Lower leg skin (tissue), 4 donors: ENCODE results near the gene NOSIP. TPM values are rescaled to one million over a fixed set of nuclear protein-coding genes. Genes with fewer than 3 reads are reported as not detected.
A peak's percentile ranks its signal among the peaks of the same experiment; 100 is the strongest.

Experiments
- DNase-seq, 2 donors: peaks; one replicate each; pipeline ENCODE4 v3.0.0-alpha.2; 2019; ENCODE audit warnings: low spot score in 2 of 2
- H3K4me3 ChIP-seq: fragments of 200-600 bp; sonication (generic); 2 replicates; pipeline ENCODE4 v1.5.1; 2017; ENCODE audit warnings: mild to moderate bottlenecking, low read depth; ENCODE audit not compliant: poor library complexity, severe bottlenecking
- CTCF ChIP-seq, 3 donors: fragments of 450-650 bp; IDR thresholded peaks; one replicate each; pipeline ENCODE4 v1.5.1; 2016; ENCODE audit warnings: antibody characterized with exemption in 3 of 3, mild to moderate bottlenecking in 3 of 3, moderate library complexity in 2 of 3
- POLR2A ChIP-seq, 2 donors: fragments of 450-650 bp; IDR thresholded peaks; one replicate each; pipeline ENCODE4 v1.6.1; 2016 to 2017; ENCODE audit warnings: antibody characterized with exemption in 2 of 2, mild to moderate bottlenecking in 1 of 2, moderate library complexity in 1 of 2
- WGBS, 2 donors: methylation state at CpG; one replicate each; pipeline ENCODE4 v1.1.5; 2018; 5-methylcytosine and 5-hydroxymethylcytosine counted together
- intact Hi-C: fragments of 100-400 bp; cut with DNase I; formaldehyde crosslinking; loops from one replicate; pipeline ENCODE4 v1.15.0; 2023; ENCODE audit warnings: low total_unique reads
- total RNA-seq, 4 donors: library from RNA; depleted of rRNA; stranded (reverse); fragments of >200 nt; gene quantifications; one replicate each; pipeline ENCODE4 v1.1.0, GENCODE V29; 2016

Gene NOSIP
- total RNA-seq, 4 donors from 2014 or later: 62.0 to 84.8 (median 66.8) TPM

GRCh38 chr19:49513746-49514118 is 66.6 kb downstream of the NOSIP start:
- intact Hi-C loops: no loop called here
- TF ChIP-seq CTCF (IDR thresholded peaks at IDR 0.05): no peak
- no peak for DNase-seq
- peak overlapping the region; percentile 60 for H3K4me3 ChIP-seq
- WGBS, 2 donors: 29 to 36% methylated on average over 12 of the region's 12 CpGs

- 1% methylated on average over 36 to 39 of the region's 50 CpGs for WGBS, 2 donors
- H3K4me3 ChIP-seq: peak overlapping the region; percentile 60
- intact Hi-C loops: no loop called here
- peak; percentile 46 to 93 for DNase-seq
- TF ChIP-seq CTCF (IDR thresholded peaks at IDR 0.05): no peak
- no peak for TF ChIP-seq POLR2A (IDR thresholded peaks at IDR 0.05)
Measured at GRCh38 chr19:49512970-49513745, 67.2 kb downstream of the NOSIP start.

GRCh38 chr19:49507803-49508494 is 72.4 kb downstream of the NOSIP start:
- no peak for TF ChIP-seq CTCF (IDR thresholded peaks at IDR 0.05)
- TF ChIP-seq POLR2A (IDR thresholded peaks at IDR 0.05): no peak
- no peak for DNase-seq
- WGBS, 2 donors: 80 to 84% methylated on average over 12 of the region's 12 CpGs
- intact Hi-C loops: no loop called here
- no peak overlapping the region for H3K4me3 ChIP-seq

- whole genome bisulfite sequencing, 2 donors: 33% methylated on average over 8 of the region's 8 CpGs
- no peak overlapping the region for H3K4me3 ChIP-seq
- intact Hi-C loops: no loop called here
- TF ChIP-seq POLR2A (IDR thresholded peaks at IDR 0.05) (no peak), CTCF (IDR thresholded peaks at IDR 0.05) (peak in 1 of 3 donors; percentile 24)
- no peak for DNase-seq
Measured at GRCh38 chr19:49506575-49507105, 73.7 kb downstream of the NOSIP start.

Other genes with a start within 250 kb of the NOSIP start
- 1 to 10 TPM; 2.6 to 8.5 (median 5.9) TPM for gene CD37, start 245.2 kb downstream of the NOSIP start, total RNA-seq
- gene TEAD2, start 218.1 kb downstream of the NOSIP start, total RNA-seq: 10 to 100 TPM in 2 of 4 donors, 1 to 10 TPM in 2; 1.3 to 17.6 (median 9.8) TPM
- gene DKKL1, start 216.7 kb downstream of the NOSIP start, total RNA-seq: 1 to 10 TPM in 1 of 4 donors, not detected in 3; 3.0 TPM
- gene KASH5, start 192.3 kb downstream of the NOSIP start, total RNA-seq: not detected
- gene PTH2, start 157.1 kb downstream of the NOSIP start, total RNA-seq: not detected
- not detected for gene GFY, start 155.2 kb downstream of the NOSIP start, total RNA-seq
- 1 to 10 TPM in 2 of 4 donors, under 1 TPM in 2; 0.38 to 1.4 (median 0.97) TPM for gene SLC17A7, start 139.0 kb downstream of the NOSIP start, total RNA-seq
- gene PIH1D1, start 128.7 kb downstream of the NOSIP start, total RNA-seq: 100 to 1,000 TPM in 3 of 4 donors, 10 to 100 TPM in 1; 79.6 to 144 (median 118) TPM
- 10 to 100 TPM; 26.6 to 47.2 (median 42.6) TPM for gene ALDH16A1, start 127.3 kb downstream of the NOSIP start, total RNA-seq
- gene FLT3LG, start 106.3 kb downstream of the NOSIP start, total RNA-seq: 1 to 10 TPM; 2.8 to 6.0 (median 4.4) TPM
- gene RPL13A, start 92.9 kb downstream of the NOSIP start, total RNA-seq: 1,000 to 10,000 TPM; 3,727 to 4,286 (median 3,958) TPM
- 1,000 to 10,000 TPM; 4,267 to 5,958 (median 4,793) TPM for gene RPS11, start 84.1 kb downstream of the NOSIP start, total RNA-seq
- 100 to 1,000 TPM; 130 to 198 (median 146) TPM for gene FCGRT, start 67.9 kb downstream of the NOSIP start, total RNA-seq
- gene RCN3, start 52.6 kb downstream of the NOSIP start, total RNA-seq: 10 to 100 TPM in 2 of 4 donors, 1 to 10 TPM in 2; 8.8 to 15.3 (median 10.9) TPM
- gene PRRG2, start 760 bp upstream of the NOSIP start, total RNA-seq: 10 to 100 TPM; 13.9 to 31.2 (median 18.6) TPM
- 10 to 100 TPM; 19.6 to 53.1 (median 24.5) TPM for gene PRR12, start 10.6 kb upstream of the NOSIP start, total RNA-seq
- 10 to 100 TPM; 14.0 to 20.2 (median 18.8) TPM for gene RRAS, start 59.6 kb upstream of the NOSIP start, total RNA-seq
- gene SCAF1, start 61.7 kb upstream of the NOSIP start, total RNA-seq: 10 to 100 TPM; 28.6 to 54.3 (median 33.7) TPM
- 100 to 1,000 TPM in 1 of 4 donors, 10 to 100 TPM in 3; 38.7 to 102 (median 74.9) TPM for gene IRF3, start 85.3 kb upstream of the NOSIP start, total RNA-seq
- 1 to 10 TPM; 6.1 to 9.2 (median 6.6) TPM for gene BCL2L12, start 85.4 kb upstream of the NOSIP start, total RNA-seq
- 100 to 1,000 TPM; 102 to 117 (median 108) TPM for gene PRMT1, start 96.7 kb upstream of the NOSIP start, total RNA-seq
- 1 to 10 TPM in 3 of 4 donors, under 1 TPM in 1; 0.49 to 3.7 (median 3.5) TPM for gene ADM5, start 109.0 kb upstream of the NOSIP start, total RNA-seq
- gene CPT1C, start 110.6 kb upstream of the NOSIP start, total RNA-seq: 1 to 10 TPM in 3 of 4 donors, under 1 TPM in 1; 0.97 to 3.3 (median 1.8) TPM
- gene TSKS, start 182.8 kb upstream of the NOSIP start, total RNA-seq: 1 to 10 TPM in 1 of 4 donors, under 1 TPM in 1, not detected in 2; 0.49 to 4.0 TPM
- gene AP2A1, start 186.4 kb upstream of the NOSIP start, total RNA-seq: 100 to 1,000 TPM; 112 to 123 (median 116) TPM
- gene FUZ, start 232.7 kb upstream of the NOSIP start, total RNA-seq: 10 to 100 TPM in 3 of 4 donors, 1 to 10 TPM in 1; 9.1 to 21.5 (median 15.6) TPM
- 10 to 100 TPM; 28.9 to 43.7 (median 30.8) TPM for gene MED25, start 237.7 kb upstream of the NOSIP start, total RNA-seq